Activated CD8-positive, alpha-beta memory T cell treated with anti-CD3 and anti-CD28 coated beads for 48 hours (primary cell): Measurements from ENCODE around the gene SLC16A7.

Experiments
- DNase-seq, 3 experiments: peaks; one replicate each; pipeline ENCODE4 v3.0.0-alpha.2; 2020; ENCODE audit warnings: low read depth in 2 of 3, low spot score in 2 of 3

Gene SLC16A7

DNA sequence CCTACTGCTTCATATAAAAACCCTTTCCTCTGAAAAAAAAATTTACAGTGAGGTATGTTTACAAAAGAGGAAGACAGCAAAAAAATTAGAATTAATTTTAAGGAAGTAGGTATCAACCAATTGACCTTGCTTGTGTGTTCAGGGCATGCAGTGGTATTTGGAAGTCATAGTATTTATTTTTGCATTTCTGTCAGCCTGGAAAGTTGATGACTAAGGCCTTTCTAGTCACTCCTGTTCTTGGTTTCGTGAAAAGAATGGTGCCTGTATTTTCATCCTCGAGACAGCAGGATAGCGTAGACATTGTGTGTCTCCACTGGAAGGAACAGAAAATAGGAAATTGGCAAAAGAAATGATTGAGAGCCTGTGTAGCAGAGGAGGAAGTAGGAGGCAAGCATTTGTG, 24.5 kb downstream of the SLC16A7 start:
- DNase-seq = no peak

DNA sequence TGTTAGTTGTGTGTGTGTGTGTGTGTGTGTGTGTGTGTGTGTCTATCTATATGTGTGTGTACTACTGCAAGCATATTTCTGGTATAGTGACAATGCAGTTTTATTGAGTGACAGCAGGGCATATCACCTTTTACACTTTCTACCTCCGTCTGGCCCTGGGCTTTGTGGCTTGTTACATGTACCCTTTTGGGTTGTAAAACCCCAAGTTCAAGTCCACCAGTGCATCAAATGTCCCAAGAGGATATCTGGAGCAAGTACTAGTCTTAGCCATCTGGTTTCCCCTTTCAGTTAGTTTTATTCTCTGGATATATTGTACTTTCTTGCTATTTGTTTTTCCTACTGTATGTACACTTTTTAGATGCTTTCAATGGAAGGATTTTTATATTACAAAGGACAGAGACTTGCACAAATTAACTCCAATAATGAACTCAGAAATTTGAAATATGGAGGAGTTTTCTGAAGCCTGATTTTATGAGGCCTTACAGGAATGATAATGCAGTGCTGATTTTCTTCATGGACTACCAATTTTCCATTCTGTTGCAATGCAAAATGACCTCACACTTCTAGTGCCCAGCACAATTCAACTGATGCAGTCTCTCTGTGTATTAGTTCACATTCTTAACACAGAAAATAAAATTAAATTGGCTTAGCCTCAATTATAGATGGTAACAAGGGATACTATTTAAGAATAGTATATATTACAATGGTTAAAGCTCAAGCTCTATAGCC, 29.1 kb downstream of the SLC16A7 start:
- DNase-seq = no peak

DNA sequence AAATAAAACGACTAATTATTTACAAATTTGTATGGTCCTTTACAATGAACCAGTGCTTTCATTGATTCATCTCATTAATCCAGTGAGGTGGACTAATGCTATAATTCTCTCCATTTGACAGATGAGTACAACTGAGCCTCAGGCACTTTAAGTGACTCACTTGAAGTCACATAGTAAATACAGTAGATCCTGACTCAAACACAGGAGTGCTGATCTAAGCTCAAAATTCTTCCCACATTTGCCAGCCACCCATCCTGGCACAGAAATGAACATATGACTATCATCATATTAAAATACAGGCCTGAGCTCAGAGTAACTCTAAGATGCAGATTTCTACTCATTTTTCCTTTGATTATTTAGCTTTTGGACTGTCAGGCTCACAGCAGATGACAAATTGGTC, 30.6 kb downstream of the SLC16A7 start:
- no peak for DNase-seq

DNA sequence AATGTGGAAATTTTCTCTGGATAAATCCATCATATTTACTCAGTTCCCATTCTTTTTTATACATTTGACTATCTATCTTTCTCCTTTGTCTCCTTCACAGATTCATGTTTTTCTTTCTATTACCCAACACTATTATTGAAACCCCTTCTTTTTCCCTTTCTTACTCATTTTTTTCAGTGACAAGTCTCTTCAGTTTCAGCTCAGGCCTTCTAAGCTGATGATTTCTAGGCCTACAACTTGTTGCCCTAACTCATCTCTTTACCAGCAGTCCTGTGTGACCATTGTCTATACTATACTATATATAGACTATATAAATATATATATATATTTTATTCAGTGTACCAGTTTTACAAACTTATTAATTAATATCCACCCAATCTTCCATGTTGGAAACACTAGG, 31.8 kb downstream of the SLC16A7 start:
- DNase-seq = no peak

DNA sequence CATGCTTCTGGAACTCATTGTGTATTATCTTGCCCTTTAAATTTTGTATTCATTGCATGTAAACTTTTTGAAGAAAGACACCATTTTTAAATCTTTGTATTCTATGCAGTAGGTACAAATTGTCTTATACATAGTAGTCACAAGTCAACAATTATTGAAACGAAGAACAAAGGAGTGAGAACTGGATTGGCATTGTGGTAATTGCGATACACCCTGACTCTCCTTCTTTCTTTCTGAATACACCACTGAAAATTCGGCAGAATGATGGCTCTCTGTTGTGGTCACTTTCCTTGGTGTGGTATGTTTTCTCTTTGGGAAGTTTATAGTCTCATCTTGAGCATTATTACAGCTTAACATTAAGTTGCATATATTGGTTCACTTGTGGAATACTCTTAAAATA, 34.1 kb downstream of the SLC16A7 start:
- DNase-seq = no peak

DNA sequence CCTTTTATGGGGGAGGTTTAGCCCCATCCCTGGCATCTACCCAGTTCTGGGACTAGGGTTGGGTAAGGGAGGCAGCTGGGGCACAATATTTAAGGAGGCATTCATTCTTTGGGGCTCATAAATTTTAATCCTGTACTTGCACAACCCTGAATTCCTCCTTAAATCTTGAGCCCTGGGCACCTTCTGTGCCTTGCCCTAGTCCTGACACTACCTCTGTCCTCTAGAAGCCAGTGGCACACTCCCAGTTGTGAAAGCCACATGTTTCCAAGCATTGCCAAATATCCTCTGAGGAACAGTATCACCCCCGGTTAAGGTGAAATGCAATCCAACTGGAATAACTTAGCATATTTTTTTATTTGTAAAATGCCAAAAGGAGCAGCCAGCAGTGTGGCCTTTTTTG, 36.6 kb downstream of the SLC16A7 start:
- no peak for DNase-seq

DNA sequence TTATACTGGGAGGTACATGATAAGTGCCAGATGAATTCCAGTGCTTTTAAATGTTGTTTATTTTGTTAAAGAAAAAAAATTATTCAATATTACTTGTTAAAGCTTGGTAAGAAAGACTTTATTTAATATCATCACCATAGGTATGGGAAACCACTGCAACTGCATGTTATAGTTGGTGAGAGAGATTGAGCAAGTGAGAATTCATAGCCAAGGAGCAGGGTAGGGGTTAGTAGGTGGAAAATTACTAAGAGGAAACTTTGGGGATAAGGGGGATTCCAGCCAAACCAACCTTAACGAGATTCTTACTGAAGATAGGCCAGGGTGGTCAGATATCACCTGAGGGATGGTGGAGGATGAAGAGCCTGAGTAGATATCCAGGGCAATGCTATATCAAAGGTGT, 38.4 kb downstream of the SLC16A7 start:
- no peak for DNase-seq

DNA sequence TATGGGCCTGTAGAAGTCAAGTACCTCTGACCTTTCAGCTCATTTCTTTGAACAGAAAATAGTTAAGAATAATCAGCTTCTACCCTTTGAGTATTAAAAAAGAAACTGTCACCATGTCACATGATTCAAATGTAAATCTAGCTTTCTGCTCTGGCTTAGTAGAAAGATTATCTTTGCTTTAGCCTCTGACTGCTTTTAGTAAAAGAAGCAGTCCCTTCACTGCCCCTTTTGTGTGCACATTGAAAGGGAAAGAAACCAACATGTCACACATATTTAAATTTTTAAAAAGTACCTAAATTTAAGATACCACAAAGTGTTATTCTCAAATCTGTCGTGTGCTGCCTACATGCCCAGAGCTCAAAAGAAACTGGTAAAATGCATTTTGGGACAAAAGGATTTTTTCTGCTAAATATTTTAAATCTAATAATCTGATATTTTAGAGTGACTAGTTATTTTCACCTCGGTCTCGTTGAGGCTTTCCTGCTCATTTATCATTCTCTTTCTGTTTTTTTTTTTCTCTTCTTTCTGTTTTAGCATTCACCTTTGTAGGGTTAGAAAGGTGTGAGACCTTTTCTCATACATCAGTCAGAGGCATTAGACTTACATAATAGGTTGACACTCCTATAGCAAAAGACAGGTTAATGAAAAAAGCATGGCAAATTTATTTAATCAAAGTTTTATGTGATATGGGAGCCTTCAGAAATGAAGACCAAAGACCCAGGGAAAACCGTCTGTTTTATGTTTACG, 41.3 kb downstream of the SLC16A7 start:
- DNase-seq = no peak

DNA sequence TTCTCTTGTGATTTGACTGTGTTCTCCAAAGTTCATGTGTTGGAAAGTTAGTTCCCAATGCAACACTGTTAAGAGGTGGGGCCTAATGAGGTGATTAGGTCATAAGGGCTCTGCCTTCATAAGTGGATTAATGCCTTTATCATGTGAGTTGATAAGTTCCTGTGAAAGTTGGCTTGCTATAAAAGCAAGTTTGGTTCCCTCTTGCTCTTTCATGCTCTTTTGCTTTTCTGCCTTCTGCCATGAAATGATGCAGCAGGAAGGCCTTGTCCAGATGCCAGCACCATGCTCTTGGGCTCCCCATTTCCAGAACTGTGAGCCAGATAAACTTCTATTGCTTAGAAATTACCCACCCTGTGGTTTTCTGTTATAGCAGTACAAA, 41.9 kb downstream of the SLC16A7 start:
- no peak for DNase-seq

DNA sequence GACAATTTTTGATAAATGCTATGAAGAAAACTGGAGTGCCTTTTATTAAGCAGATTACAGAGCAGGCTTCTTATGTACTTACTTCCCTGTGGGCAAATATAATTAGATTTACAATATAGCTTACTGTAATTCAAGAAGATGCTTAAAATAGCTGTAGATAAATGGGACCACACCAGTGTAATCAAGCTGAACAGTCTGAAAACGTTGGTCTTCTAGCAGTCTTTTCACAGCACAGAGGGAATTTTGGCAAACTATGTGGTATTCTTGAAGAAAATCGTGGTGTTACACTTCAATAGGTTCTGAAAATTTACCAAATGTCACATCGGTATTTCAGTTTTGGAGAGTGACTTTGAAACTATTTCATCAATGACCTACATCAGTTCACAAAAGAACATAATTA, 47.7 kb downstream of the SLC16A7 start:
- DNase-seq = no peak

DNA sequence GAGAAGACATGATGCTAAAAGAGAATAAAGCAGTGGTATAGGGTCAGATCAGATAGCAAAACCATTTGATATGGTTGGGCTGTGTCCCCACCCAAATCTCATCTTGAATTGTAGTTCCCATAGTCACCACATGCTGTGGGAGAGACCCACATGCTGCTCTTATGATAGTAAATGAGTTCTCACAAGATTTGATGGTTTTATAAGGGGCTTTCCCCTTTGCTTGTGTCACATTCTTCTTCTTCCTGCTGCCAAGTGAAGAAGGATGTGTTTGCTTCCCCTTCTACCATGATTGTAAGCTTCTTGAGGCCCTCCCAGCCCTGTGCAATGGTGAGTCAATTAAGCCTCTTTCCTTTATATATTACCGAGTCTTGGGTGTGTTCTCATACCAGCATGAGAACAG, 49.4 kb downstream of the SLC16A7 start:
- DNase-seq = no peak

DNA sequence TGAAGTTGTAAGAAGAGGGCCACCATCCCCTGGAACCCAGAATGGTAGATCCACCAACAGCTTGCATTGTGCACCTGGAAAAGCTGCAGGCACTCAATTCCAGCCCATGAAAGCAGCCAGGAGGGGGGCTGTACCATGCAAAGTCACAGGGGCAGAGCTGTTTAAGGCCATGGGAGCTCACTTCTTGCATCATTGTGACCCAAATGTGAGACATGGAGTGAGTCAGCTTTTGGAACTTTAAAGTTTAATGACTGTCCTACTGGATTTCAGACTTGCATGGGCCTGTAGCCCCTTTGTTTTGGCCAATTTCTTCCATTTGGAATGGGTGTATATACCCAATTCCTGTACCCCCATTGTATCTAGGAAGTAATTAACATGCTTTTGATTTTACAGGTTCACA, 50.8 kb downstream of the SLC16A7 start:
- no peak for DNase-seq

DNA sequence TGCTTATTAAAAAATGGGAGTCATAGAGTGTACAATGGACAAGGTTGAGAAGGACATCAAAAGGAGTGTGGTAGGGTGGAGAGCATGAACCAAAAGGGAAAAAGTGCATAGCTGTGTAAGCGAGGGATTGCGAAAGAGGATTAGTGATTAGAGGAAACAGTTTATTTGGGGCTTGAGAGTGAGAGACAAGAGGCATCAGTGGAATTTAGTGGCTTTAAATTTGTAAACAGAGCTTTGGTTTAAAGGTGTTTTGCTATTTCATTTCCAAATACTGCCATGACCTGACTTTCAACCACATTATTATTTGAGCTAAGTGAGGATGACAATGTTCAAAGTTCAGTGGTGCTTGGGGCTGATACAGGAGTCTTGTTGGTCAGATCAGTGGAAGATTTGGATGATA, 53.4 kb downstream of the SLC16A7 start:
- no peak for DNase-seq

DNA sequence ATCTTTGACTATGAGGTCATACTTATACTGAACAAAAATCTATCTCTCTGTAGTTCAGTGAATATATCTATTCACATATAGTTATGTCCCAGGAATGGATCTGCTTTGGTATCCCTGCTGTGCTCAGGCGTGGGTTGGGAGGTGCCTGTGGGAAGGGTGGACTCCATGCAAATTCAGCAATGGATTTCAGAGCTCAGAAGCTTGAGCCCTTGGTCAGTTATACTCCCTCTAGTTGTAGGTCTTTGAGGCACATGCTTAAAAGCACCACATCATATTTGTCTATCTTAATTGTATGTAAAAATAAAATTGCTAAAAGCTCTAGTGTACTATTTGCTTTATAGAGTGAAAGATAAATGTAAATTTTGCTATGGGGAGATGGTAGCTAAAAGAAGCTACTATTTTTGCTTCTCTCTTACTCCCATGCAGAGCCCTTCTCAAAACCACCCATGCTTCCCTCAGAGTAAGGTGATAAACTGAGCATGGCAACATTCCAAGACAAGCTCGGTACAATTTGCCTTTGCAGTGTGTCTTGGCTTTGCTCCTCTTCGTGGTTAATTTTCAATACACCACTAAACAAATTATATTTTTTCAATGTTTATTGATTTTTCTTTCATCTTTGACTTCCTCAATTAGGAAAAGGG, 54.9 kb downstream of the SLC16A7 start:
- no peak for DNase-seq

DNA sequence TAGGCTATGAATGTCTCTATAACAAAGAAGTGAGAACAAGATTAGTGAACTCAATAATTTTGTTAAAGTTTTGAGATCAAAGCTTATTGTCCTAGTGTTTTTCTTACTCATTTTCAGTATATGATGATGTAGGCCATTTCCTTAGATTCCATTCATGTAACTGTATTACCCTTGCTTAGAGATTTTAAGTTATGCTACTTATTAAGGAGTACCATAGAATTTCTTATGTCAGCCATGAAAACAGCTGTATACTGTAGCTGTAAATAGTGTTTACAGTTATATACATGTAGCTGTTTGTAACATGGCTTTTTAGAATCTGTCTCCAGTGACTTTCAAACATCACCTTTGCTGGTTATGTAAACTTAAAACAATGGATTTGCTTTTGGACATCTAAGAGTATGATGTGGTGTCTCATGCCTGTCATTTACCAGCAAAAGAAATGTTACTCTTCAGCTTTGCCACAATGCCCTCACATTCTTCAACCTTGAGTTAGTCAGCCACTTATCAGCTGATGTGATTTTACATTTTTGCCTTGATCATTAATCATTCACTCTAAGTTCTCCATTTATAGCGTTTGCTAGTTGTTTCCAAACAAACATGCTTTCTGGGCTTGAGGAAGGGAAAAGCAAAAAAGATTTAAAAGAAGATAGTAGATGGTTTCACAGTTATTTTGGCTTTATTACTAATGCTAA, 55.5 kb downstream of the SLC16A7 start:
- no peak for DNase-seq

DNA sequence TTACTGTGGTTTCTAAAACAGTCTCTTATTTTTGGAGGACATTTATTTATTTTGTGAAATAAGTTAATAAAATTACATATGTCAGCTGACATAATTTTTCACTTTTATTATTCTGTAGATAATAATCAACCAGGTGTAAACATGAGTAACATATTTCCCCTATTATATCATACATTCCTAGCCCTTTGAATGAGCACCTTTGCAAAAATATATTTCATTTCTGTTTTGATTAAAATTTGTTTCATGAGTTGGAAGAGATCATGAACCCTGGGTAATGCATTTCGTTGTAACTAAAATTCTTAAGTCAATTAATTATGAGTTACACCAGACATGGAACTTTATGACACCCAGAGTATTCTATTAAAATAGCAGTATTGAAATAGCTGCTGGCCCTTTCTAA, 56.3 kb downstream of the SLC16A7 start:
- no peak for DNase-seq

DNA sequence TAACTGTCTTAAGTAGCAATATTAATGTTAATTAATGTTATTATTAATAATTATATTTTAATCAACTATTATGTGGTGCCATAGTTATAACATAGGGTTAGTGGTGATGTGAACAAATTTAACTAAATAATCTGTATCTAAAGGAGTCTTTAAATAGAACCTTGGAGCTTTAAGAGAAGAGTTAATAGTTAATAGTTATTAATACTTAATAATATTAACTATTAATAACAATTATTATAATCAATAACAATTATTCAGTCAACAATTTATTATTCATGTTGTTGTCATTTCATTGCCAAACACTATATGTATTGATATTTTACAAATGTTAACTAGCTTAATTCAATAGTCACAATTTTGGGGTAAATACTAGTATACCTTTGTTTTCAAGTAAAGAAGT, 58.2 kb downstream of the SLC16A7 start:
- DNase-seq = no peak

DNA sequence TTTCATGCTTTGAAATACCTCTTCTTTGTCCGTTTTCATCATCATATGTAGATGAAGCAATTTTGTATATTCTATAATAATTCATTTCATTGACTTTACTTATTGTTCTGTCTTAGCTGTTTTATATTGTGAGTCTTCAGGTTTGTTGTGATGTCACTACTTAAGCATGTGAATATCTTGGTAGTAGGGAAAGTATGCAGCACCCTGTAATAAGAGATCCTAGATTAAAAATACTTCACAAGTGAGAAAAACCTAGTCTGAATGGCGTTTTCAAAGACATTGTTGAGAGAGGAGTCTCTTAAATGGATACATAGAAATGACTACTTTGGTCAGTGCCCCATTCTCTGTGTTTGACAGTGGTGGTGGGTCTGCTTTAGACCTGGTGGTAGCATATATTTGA, 61.4 kb downstream of the SLC16A7 start:
- no peak for DNase-seq

DNA sequence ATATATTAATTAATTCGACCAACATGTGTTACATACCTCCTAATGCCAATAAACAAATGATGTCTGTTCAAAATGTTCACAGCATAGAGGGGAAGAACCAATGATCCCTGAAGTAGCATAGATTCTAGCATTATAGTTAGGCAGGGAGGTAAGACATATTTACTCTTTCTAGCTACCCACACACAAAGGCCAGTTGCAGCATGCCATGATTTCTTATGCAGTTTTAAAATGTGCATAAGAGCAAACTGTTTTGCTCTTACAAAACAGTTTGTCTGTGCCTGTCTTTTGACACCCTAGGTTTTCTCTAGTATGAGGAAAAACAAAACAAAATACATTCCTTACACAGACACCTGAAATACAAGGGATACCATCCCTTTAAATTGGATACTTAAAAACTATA, 61.9 kb downstream of the SLC16A7 start:
- DNase-seq = no peak

DNA sequence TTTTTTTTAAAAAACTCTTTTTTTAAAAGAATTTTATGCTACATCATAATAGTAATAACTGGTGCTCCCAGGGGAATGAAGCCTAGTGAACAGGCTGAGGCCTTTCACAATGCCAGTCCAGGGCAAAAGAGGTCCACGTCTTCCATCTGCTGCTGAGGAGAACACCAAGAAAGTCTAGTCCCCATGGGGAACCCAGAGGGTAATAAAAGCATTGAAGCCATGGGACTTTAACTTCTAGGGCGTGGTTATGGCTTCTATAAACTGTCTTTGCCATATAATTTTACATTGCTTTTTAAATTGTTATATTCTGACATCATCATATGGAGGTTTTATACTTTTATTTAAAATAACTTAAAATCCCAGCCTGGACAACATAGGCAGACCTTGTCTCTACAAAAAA, 64.3 kb downstream of the SLC16A7 start:
- no peak for DNase-seq

DNA sequence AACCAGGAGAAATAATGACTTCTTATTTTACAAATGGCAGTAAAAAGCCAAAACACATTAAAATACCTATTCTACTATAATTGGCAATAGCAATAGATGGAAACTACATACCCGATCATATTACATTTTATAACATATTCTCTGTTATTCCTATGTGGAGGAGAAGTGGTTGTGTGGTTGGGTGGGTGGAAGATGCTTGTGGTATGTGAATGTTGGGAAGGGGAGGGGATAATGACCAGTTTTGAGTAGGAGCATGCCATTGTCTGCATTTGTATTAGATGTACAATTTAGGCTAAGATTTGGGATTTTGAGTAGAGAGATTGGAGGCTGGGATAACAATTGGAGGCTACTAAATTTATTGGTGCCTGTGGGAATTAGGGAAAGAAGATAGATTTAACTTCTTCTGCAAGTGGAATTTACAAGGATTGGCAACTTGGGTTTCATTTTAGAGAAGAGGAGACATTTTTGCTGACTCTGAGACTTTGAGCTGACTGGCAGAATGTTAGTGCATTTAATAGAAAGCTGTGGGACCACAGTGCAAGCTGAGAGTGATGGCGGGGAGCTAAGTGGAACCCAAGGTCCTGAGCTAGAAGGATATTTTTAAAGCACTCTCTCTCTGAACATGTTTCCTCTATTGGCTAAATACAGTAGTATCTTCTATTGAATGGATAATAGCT, 65.2 kb downstream of the SLC16A7 start:
- DNase-seq = no peak
